AG04449 (cell line): Measurements from ENCODE around the gene HPSE.
"Not testable (repeated sequence)": the region's sequence is repeated elsewhere in the genome, so short reads cannot be mapped to it uniquely, and the experiment has no call there.

Source experiments
- CTCF ChIA-PET: fragments of 350-600 bp; formaldehyde crosslinking; extraction: SDS; loops from one replicate; lab custom pipeline; 2021; ENCODE audit warnings: antibody characterized with exemption; lab: Yijun Ruan, JAX
- POLR2A ChIA-PET: fragments of 400-600, 350-600 bp; formaldehyde crosslinking; extraction: SDS; loops from one replicate; lab custom pipeline; 2020; ENCODE audit warnings: antibody characterized with exemption, inconsistent platforms; lab: Yijun Ruan, JAX
- DNase-seq: peaks from one replicate; pipeline ENCODE4 v3.0.0-alpha.2; 2010; ENCODE audit warnings: low read depth, low spot score
- H3K4me3 ChIP-seq: 2 replicates; pipeline ENCODE4 v1.5.1; 2011; ENCODE audit warnings: low read depth, mild to moderate bottlenecking, control low read depth, low read length
- CTCF ChIP-seq: IDR thresholded peaks from one replicate; pipeline ENCODE4 v1.5.1; 2011; ENCODE audit warnings: mild to moderate bottlenecking, moderate library complexity, low read length, control low read depth, inconsistent platforms; ENCODE audit not compliant: insufficient read depth; ENCODE audit errors: missing control alignments

HPSE gene

GRCh38 chr4:83283181-83283580, 51.5 kb downstream of the HPSE start:
- H3K4me3 ChIP-seq: no peak overlapping the region
- CTCF ChIA-PET: interaction anchor here (0.9 to 7.8 kb wide), 21 partner anchors 9 to 432 kb away, joined by 3 to 137 read pairs (median 5); partner anchors contain the start of genes COPS4 and LIN54

GRCh38 chr4:83282049-83282535, 52.6 kb downstream of the HPSE start:
- CTCF ChIA-PET: interaction anchor here (0.6 to 7.8 kb wide), 27 partner anchors 8 to 431 kb away, joined by 3 to 137 read pairs (median 5); partner anchors contain the start of genes COPS4 and LIN54
- POLR2A ChIA-PET: no interaction called here
- no peak for DNase-seq
- peak; percentile 60 for TF ChIP-seq CTCF
- no peak overlapping the region for H3K4me3 ChIP-seq

More at GRCh38 chr4:83283181-83283580, 51.5 kb downstream of the HPSE start:
- no peak for DNase-seq
- POLR2A ChIA-PET: interaction anchor here (0.7 kb wide), 1 partner anchor 166 kb away, joined by 3 read pairs; no protein-coding TSS in a partner anchor
- no peak for TF ChIP-seq CTCF

- TF ChIP-seq CTCF: no peak
- H3K4me3 ChIP-seq: no peak overlapping the region
- ChIA-PET CTCF (interaction anchor here (0.7 to 7.8 kb wide), 22 partner anchors 10 to 439 kb away, joined by 3 to 137 read pairs (median 12); partner anchors contain the start of genes COPS4 and LIN54), POLR2A (interaction anchor here (1.5 kb wide), 1 partner anchor 174 kb away, joined by 3 read pairs; the partner anchor contains the start of genes HELQ and MRPS18C)
- DNase-seq: no peak
Observed at GRCh38 chr4:83281307-83281706, 53.3 kb downstream of the HPSE start.

DNA sequence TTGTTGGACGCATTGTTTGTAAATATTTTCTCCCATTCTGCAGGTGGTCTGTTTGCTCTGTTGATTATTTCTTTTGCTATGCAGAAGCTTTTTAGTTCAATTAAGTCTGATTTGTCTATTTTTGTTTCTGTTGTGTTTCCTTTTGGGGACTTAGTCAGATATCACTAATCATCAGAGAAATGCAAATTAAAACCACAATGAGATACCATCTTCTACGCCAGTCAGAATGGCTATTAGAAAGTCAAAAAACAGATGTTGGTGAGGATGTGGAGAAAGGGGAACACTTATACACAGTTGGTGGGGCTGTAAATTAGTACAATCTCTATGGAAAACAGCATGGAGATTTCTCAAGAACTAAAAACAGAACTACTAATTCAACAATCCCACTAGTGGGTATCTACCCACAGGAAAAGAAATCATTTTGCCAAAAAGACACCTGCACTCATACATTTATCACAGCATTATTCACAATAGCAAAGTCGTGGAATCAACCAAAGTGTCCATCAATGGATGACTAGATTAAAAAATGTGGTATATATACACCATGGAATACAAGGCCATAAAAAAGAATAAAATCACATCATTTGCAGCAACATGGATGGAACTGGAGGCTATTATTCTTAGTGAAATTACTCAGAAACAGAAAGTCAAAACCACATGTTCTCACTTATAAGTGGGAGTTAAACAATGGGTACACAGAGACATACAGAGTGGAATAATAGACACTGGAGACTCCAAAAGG, 58.2 kb downstream of the HPSE start:
- no peak for DNase-seq
- ChIA-PET POLR2A (no interaction called here), CTCF (interaction anchor here (0.7 to 1.4 kb wide), 3 partner anchors 14 to 221 kb away, joined by 3 to 5 read pairs (median 3); no protein-coding TSS in a partner anchor)
- H3K4me3 ChIP-seq: no peak overlapping the region
- no peak for TF ChIP-seq CTCF

GRCh38 chr4:83273926-83274325, 60.7 kb downstream of the HPSE start:
- POLR2A ChIA-PET, DNase-seq: not testable (repeated sequence)
- CTCF ChIA-PET: interaction anchor here (1.0 to 2.7 kb wide), 5 partner anchors 8 to 203 kb away, joined by 3 to 12 read pairs (median 5); partner anchors contain the start of gene COQ2

GRCh38 chr4:83272900-83273299, 61.7 kb downstream of the HPSE start:
- POLR2A ChIA-PET: interaction anchor here (1.2 kb wide), 1 partner anchor 238 kb away, joined by 3 read pairs; the partner anchor contains the start of gene COPS4
- no peak overlapping the region for H3K4me3 ChIP-seq
- no peak for DNase-seq
- CTCF ChIA-PET: interaction anchor here (1.0 to 3.4 kb wide), 8 partner anchors 9 to 201 kb away, joined by 3 to 35 read pairs (median 6); partner anchors contain the start of gene COQ2
- TF ChIP-seq CTCF: no peak

More at GRCh38 chr4:83273926-83274325, 60.7 kb downstream of the HPSE start:
- H3K4me3 ChIP-seq: not testable (repeated sequence)
